Gastrocnemius medialis (tissue), 4 donors: ENCODE results near the gene HYDIN. TPM values are rescaled to one million over a fixed set of nuclear protein-coding genes. Genes with fewer than 3 reads are reported as not detected.

Experiments used
- ATAC-seq, 2 donors: fragments of 150-250 bp; one replicate each; pipeline ENCODE4 v1.9.1; 2016
- DNase-seq, 2 donors: peaks; one replicate each; pipeline ENCODE4 v3.0.0-alpha.2; 2019
- H3K27ac ChIP-seq, 4 donors: fragments of 200-600 bp; sonication (generic); 1 replicate in 1 of 4; 2 replicates in 3 of 4; pipeline ENCODE4 v1.5.1; 2016 to 2018; ENCODE audit warnings: mild to moderate bottlenecking in 2 of 4, moderate library complexity in 1 of 4
- H3K27me3 ChIP-seq, 3 donors: fragments of 200-600 bp; sonication (generic) in 2 of 3; 1 replicate in 1 of 3; 2 replicates in 2 of 3; pipeline versions ENCODE4 v1.5.1 to v1.6.0; 2016 to 2019; ENCODE audit warnings: mild to moderate bottlenecking in 1 of 3, moderate library complexity in 1 of 3
- H3K36me3 ChIP-seq, 2 donors: fragments of 200-600 bp; sonication (generic) in 1 of 2; one replicate each; pipeline ENCODE4 v1.5.1; 2017 to 2018
- H3K4me1 ChIP-seq, 2 donors: fragments of 200-600 bp; sonication (generic) in 1 of 2; one replicate each; pipeline ENCODE4 v1.5.1; 2016 to 2017; ENCODE audit warnings: mild to moderate bottlenecking in 2 of 2
- H3K4me3 ChIP-seq, 4 donors: fragments of 200-600 bp; sonication (generic) in 3 of 4; 1 replicate in 1 of 4; 2 replicates in 3 of 4; pipeline ENCODE4 v1.5.1; 2016 to 2019; ENCODE audit warnings: mild to moderate bottlenecking in 2 of 4
- H3K9me3 ChIP-seq, 3 donors: fragments of 200-600 bp; sonication (generic) in 2 of 3; 1 replicate in 1 of 3; 2 replicates in 2 of 3; pipeline ENCODE4 v1.5.1; 2016 to 2019
- CTCF ChIP-seq, 5 experiments: fragments of 450-650 bp in 3 of 5; fragments of 200-600 bp in 2 of 5; sonication (generic) in 2 of 5; IDR thresholded peaks in 4 of 5; conservative IDR thresholded peaks in 1 of 5; 1 replicate in 4 of 5; 2 replicates in 1 of 5; pipeline ENCODE4 v1.5.1; 2016 to 2019; ENCODE audit warnings: antibody characterized with exemption in 5 of 5, mild to moderate bottlenecking in 3 of 5, moderate library complexity in 3 of 5
- POLR2A ChIP-seq, 2 donors: fragments of 450-650 bp; IDR thresholded peaks; one replicate each; pipeline ENCODE4 v1.6.1; 2017; ENCODE audit warnings: antibody characterized with exemption in 2 of 2, mild to moderate bottlenecking in 2 of 2, moderate library complexity in 2 of 2
- in situ Hi-C, 4 donors: fragments of 200-750 bp; cut with MboI; loops; one replicate each; pipeline versions ENCODE4 v1.15.0 to v1.8.0; 2017; ENCODE audit warnings: low sequenced_read_pairs in 4 of 4
- intact Hi-C: fragments of 100-400 bp; cut with DNase I; formaldehyde crosslinking; loops from one replicate; pipeline ENCODE4 v1.15.1; 2023; ENCODE audit warnings: low total_unique reads
- total RNA-seq, 4 donors: library from RNA; depleted of rRNA; stranded (reverse); fragments of >200 nt; gene quantifications; one replicate each; pipeline versions ENCODE4 v1.1.0 to v1.2.3, GENCODE V29; 2016

HYDIN gene
- total RNA-seq, 4 donors from 2014 or later: 0.12 TPM; not detected in 3

GRCh38 chr16:71249399-71249798 is 18.9 kb upstream of the HYDIN start:
- no peaks in the 10 kb centered on the region for H3K27me3 ChIP-seq
- TF ChIP-seq POLR2A (IDR thresholded peaks at IDR 0.05) (no peak), CTCF (IDR thresholded peaks at IDR 0.05 in 4 of 5, conservative IDR thresholded peaks at IDR 0.05 in 1 of 5) (no peak)
- in situ Hi-C loops: no loop called here
- H3K4me1 ChIP-seq: no peaks in the 10 kb centered on the region
- H3K9me3 ChIP-seq: no peaks in the 10 kb centered on the region
- no peaks in the 10 kb centered on the region for H3K36me3 ChIP-seq
- intact Hi-C loops: no loop called here
- DNase-seq (no peak), ATAC-seq (no peak)
- no peak overlapping the region for H3K4me3 ChIP-seq
- no peak overlapping the region for H3K27ac ChIP-seq

DNA sequence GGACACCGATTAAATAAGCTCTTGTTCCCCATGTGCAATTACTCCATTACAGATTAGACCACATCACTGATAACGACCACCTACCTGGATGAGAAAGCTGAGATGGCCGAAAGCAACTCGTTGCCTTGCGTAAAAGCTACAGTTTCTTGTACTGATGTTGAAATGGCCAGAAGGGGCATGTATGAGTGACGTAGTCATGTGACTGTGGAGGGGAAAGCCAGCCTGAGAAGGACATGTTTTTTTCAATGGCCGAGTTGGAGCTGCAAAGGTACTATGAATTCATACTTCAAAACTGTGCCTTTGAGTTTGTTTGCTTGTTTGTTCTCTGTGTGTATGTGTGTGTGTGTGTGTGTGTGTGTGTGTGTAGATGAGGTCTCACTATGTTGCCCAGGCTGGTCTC is 17.0 kb upstream of the HYDIN start:
- no peak for ATAC-seq
- in situ Hi-C loops (no loop called here), intact Hi-C loops (no loop called here)
- H3K27ac ChIP-seq: no peak overlapping the region
- H3K4me3 ChIP-seq: no peak overlapping the region
- no peak for DNase-seq
- TF ChIP-seq CTCF (IDR thresholded peaks at IDR 0.05 in 4 of 5, conservative IDR thresholded peaks at IDR 0.05 in 1 of 5): no peak
- no peak for TF ChIP-seq POLR2A (IDR thresholded peaks at IDR 0.05)
- H3K27me3 ChIP-seq: no peaks in the 10 kb centered on the region
- H3K4me1 ChIP-seq: no peaks in the 10 kb centered on the region
- H3K9me3 ChIP-seq: no peaks in the 10 kb centered on the region
- H3K36me3 ChIP-seq: no peaks in the 10 kb centered on the region

GRCh38 chr16:71246309-71246708 is 15.8 kb upstream of the HYDIN start:
- Histone ChIP-seq H3K36me3 (no peaks in the 10 kb centered on the region), H3K4me1 (no peaks in the 10 kb centered on the region), H3K9me3 (no peaks in the 10 kb centered on the region), H3K4me3 (no peak overlapping the region), H3K27me3 (no peaks in the 10 kb centered on the region), H3K27ac (no peak overlapping the region)
- ATAC-seq: no peak
- in situ Hi-C loops: no loop called here
- intact Hi-C loops: no loop called here
- DNase-seq: no peak
- TF ChIP-seq CTCF (IDR thresholded peaks at IDR 0.05 in 4 of 5, conservative IDR thresholded peaks at IDR 0.05 in 1 of 5) (no peak), POLR2A (IDR thresholded peaks at IDR 0.05) (no peak)

DNA sequence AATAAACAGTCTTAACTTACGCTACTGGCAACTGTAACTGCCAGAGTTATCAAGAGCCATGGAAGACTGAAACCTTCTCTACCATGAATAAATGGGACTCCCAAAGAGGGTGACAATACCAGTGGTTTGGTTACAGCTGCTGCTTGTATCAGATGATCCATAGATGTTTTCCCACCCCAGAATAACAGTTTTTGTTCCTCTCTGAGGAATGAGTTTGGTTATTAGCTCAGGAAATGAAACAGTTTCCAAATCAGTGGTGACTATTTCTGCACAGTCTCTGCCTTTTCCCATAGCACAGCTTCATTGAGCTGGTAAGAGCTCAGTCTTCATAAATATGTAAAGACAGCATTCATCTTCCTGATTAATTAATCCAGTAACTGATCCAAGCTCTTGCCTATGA is 14.0 kb upstream of the HYDIN start:
- TF ChIP-seq CTCF (IDR thresholded peaks at IDR 0.05 in 4 of 5, conservative IDR thresholded peaks at IDR 0.05 in 1 of 5) (no peak), POLR2A (IDR thresholded peaks at IDR 0.05) (no peak)
- intact Hi-C loops: no loop called here

DNA sequence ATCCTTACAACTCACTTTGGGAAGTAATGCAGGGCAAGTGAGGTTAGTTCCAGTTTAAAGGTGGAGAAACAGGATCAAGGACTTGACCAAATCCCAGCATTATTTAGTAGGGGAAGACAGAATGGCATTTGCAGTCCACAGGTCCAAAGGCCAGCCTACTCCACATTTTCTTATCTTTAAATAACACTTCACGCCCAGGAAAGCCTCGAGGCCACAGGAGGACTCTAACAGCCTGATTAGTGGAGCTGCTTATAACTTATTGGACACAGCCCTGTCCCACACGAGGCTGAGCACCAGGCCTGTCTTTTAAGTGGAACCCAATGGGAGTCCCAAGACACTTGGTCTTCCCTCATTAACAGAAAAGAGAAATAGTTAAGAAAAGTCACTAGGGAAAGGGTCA is 12.1 kb upstream of the HYDIN start:
- intact Hi-C loops: no loop called here
- no peaks in the 10 kb centered on the region for H3K36me3 ChIP-seq
- TF ChIP-seq POLR2A (IDR thresholded peaks at IDR 0.05) (no peak), CTCF (IDR thresholded peaks at IDR 0.05 in 4 of 5, conservative IDR thresholded peaks at IDR 0.05 in 1 of 5) (no peak)
- ATAC-seq (no peak), DNase-seq (no peak)
- no peak overlapping the region for H3K27ac ChIP-seq
- H3K9me3 ChIP-seq: no peaks in the 10 kb centered on the region
- no peaks in the 10 kb centered on the region for H3K27me3 ChIP-seq
- no peaks in the 10 kb centered on the region for H3K4me1 ChIP-seq
- no peak overlapping the region for H3K4me3 ChIP-seq
- in situ Hi-C loops: no loop called here

More for the DNA sequence above, 14.0 kb upstream of the HYDIN start:
- ATAC-seq: no peak
- no peak overlapping the region for H3K4me3 ChIP-seq
- in situ Hi-C loops: no loop called here
- H3K27me3 ChIP-seq: no peaks in the 10 kb centered on the region
- H3K9me3 ChIP-seq: no peaks in the 10 kb centered on the region
- no peaks in the 10 kb centered on the region for H3K36me3 ChIP-seq
- DNase-seq: no peak
- no peak overlapping the region for H3K27ac ChIP-seq
- no peaks in the 10 kb centered on the region for H3K4me1 ChIP-seq
